HepG2 (cell line): ENCODE results near the gene PAIP1. TPM values are rescaled to one million over a fixed set of nuclear protein-coding genes. Genes with fewer than 3 reads are reported as not detected.

Source experiments
- ATAC-seq: fragments of 200-7000 bp; cut with Tn5 transposase; 3 replicates; pipeline ENCODE4 v1.9.1; 2020; ENCODE audit warnings: mild to moderate bottlenecking, moderate library complexity
- BruUV-seq: library from RNA; stranded (reverse); fragments of 400-500 nt; replicated peaks from 2 replicates; lab custom pipeline; 2021; lab: Mats Ljungman, UMichigan
- CTCF ChIA-PET: fragments of 300-600 bp; formaldehyde crosslinking; extraction: SDS; loops from one replicate; lab custom pipeline; 2021; ENCODE audit warnings: low total read pairs, inconsistent platforms, low intra/inter-chr PET ratio; lab: Yijun Ruan, JAX
- POLR2A ChIA-PET: fragments of 350-600 bp; sonication (Branson Sonifier 250); formaldehyde crosslinking; loops from one replicate; lab custom pipeline; 2020; ENCODE audit warnings: antibody characterized with exemption, inconsistent platforms; lab: Yijun Ruan, JAX
- DNase-seq: peaks from one replicate; pipeline ENCODE4 v3.0.0-alpha.2; 2015; ENCODE audit warnings: low spot score
- FAIRE-seq: peaks from 3 replicates; lab custom pipeline; 2011; peaks lifted over from hg19 to GRCh38; lab: Jason Lieb, UNC
- H2AFZ ChIP-seq: one replicate; pipeline ENCODE4 v1.6.1; 2011; ENCODE audit warnings: low read length, inconsistent platforms
- H3K27ac ChIP-seq: fragments of 300-600 bp; 3 replicates; pipeline ENCODE4 v1.8.0; 2011; ENCODE audit warnings: mixed run types, mild to moderate bottlenecking, mixed read lengths, low read length, inconsistent platforms; ENCODE audit not compliant: insufficient read depth; ENCODE audit errors: extremely low read length
- H3K27me3 ChIP-seq, 2 experiments: fragments of 200-600 bp in 1 of 2; 2 replicates in 1 of 2; 3 replicates in 1 of 2; pipeline versions ENCODE4 v1.6.0 to v1.8.0; 2011; ENCODE audit warnings: low read length in 2 of 2, mild to moderate bottlenecking in 2 of 2, moderate library complexity in 2 of 2, inconsistent platforms in 1 of 2; ENCODE audit not compliant: insufficient read depth in 2 of 2, control insufficient read depth in 1 of 2
- H3K36me3 ChIP-seq, 2 experiments: fragments of 200-600 bp in 1 of 2; replicated peaks in 1 of 2; 2 replicates in 1 of 2; 3 replicates in 1 of 2; pipeline versions ENCODE4 v1.5.1 to v1.8.0; 2011; ENCODE audit warnings: low read length in 2 of 2, inconsistent platforms in 1 of 2; ENCODE audit not compliant: insufficient read depth in 2 of 2, control insufficient read depth in 1 of 2
- H3K4me1 ChIP-seq: 2 replicates; pipeline ENCODE4 v1.5.1; 2012; ENCODE audit warnings: low read length, inconsistent platforms; ENCODE audit not compliant: insufficient read depth
- H3K4me2 ChIP-seq: 2 replicates; pipeline ENCODE4 v1.6.0; 2011; ENCODE audit warnings: low read depth, low read length, inconsistent platforms
- H3K4me3 ChIP-seq, 3 experiments: fragments of 200-600 bp in 1 of 3; sonication (generic), shearing (Covaris generic) in 1 of 3; replicated peaks in 1 of 3; 2 replicates each; pipeline ENCODE4 v1.5.1; 2011 to 2016; ENCODE audit warnings: low read length in 3 of 3, inconsistent platforms in 2 of 3, low read depth in 2 of 3, mild to moderate bottlenecking in 2 of 3, control low read depth in 1 of 3, mixed read lengths in 1 of 3; ENCODE audit not compliant: insufficient read depth in 1 of 3
- H3K79me2 ChIP-seq: one replicate; pipeline ENCODE4 v1.6.1; 2011; ENCODE audit warnings: low read length, inconsistent platforms; ENCODE audit not compliant: insufficient read depth
- H3K9ac ChIP-seq: 2 replicates; pipeline ENCODE4 v1.6.0; 2011; ENCODE audit warnings: mild to moderate bottlenecking, low read depth, low read length, inconsistent platforms; ENCODE audit not compliant: insufficient read depth
- H3K9me3 ChIP-seq: 2 replicates; pipeline ENCODE4 v1.5.1; 2012; ENCODE audit warnings: mild to moderate bottlenecking, low read length
- H4K20me1 ChIP-seq: 2 replicates; pipeline ENCODE4 v1.6.0; 2011; ENCODE audit warnings: inconsistent platforms, mild to moderate bottlenecking, low read length, moderate library complexity; ENCODE audit not compliant: insufficient read depth
- ETV6 ChIP-seq: sonication (generic); formaldehyde crosslinking; conservative IDR thresholded peaks from 2 replicates; pipeline ENCODE4 v1.4.0; 2020; ENCODE audit warnings: missing genetic modification reagents
- HOXA9 ChIP-seq: sonication (generic); formaldehyde crosslinking; IDR thresholded peaks from 2 replicates; pipeline ENCODE4 v1.8.1; 2022; ENCODE audit warnings: missing genetic modification reagents, mild to moderate bottlenecking, moderate library complexity, borderline replicate concordance
- MAZ ChIP-seq, 2 experiments: sonication (generic) in 1 of 2; formaldehyde crosslinking in 1 of 2; IDR thresholded peaks; 2 replicates each; pipeline versions ENCODE4 v1.5.0 to v1.6.1; 2012 to 2020; ENCODE audit warnings: low read depth in 2 of 2, mild to moderate bottlenecking in 2 of 2, borderline replicate concordance in 1 of 2, improper control_type of control experiment in 1 of 2, low read length in 1 of 2, missing genetic modification reagents in 1 of 2, moderate library complexity in 1 of 2
- MTF1 ChIP-seq: sonication (generic); formaldehyde crosslinking; IDR thresholded peaks from 2 replicates; pipeline ENCODE4 v1.5.0; 2020; ENCODE audit warnings: missing genetic modification reagents
- NFE2L2 ChIP-seq: fragments of 150-350 bp; IDR thresholded peaks from 2 replicates; pipeline ENCODE4 v1.6.1; 2014; ENCODE audit warnings: low read length
- SNAI1 ChIP-seq: sonication (generic); formaldehyde crosslinking; IDR thresholded peaks from 2 replicates; pipeline ENCODE4 v1.5.0; 2020; ENCODE audit warnings: mild to moderate bottlenecking, missing genetic modification reagents, borderline replicate concordance
- ZNF317 ChIP-seq: sonication (generic); formaldehyde crosslinking; IDR thresholded peaks from 2 replicates; pipeline ENCODE4 v1.5.0; 2020; ENCODE audit warnings: mild to moderate bottlenecking, missing genetic modification reagents
- ZNF329 ChIP-seq: sonication (generic); formaldehyde crosslinking; IDR thresholded peaks from 2 replicates; pipeline ENCODE4 v1.9.0; 2021; ENCODE audit warnings: low read depth, mild to moderate bottlenecking, missing genetic modification reagents
- ZNF468 ChIP-seq: sonication (generic); formaldehyde crosslinking; IDR thresholded peaks from 2 replicates; pipeline ENCODE4 v1.8.0; 2022; ENCODE audit warnings: mild to moderate bottlenecking, moderate library complexity, missing genetic modification reagents
- ZNF549 ChIP-seq: sonication (generic); formaldehyde crosslinking; IDR thresholded peaks from 2 replicates; pipeline ENCODE4 v1.5.0; 2020; ENCODE audit warnings: missing genetic modification reagents
- ZNF841 ChIP-seq: sonication (generic); formaldehyde crosslinking; IDR thresholded peaks from 2 replicates; pipeline ENCODE4 v1.8.1; 2023; ENCODE audit warnings: missing genetic modification reagents, borderline replicate concordance
- WGBS: methylation state at CpG from one replicate; pipeline ENCODE4 v1.1.6; 2017; ENCODE audit warnings: low lambda C conversion rate; 5-methylcytosine and 5-hydroxymethylcytosine counted together
- in situ Hi-C: cut with HindIII; loops from 2 replicates; pipeline ENCODE4 v1.10.0; 2017; ENCODE audit warnings: low pct_unique_long_range_greater_than_20kb; ENCODE audit not compliant: extremely low pct_ligation_motif_present
- intact Hi-C: fragments of 100-400 bp; cut with micrococcal nuclease; formaldehyde crosslinking; loops from one replicate; pipeline ENCODE4 v1.10.0; 2022; ENCODE audit not compliant: unreplicated experiment
- polyA plus RNA-seq, 8 experiments: library from polyadenylated mRNA; depleted of rRNA in 3 of 8; stranded (reverse) in 7 of 8; unstranded in 1 of 8; fragments of >200 nt; fragmentation: Illumina TruSeq in 4 of 8; extraction: Trizol in 4 of 8; gene quantifications; 2 replicates each; pipeline versions ENCODE4 v1.2.1 to v1.2.3, GENCODE V29; 2011 to 2016; ENCODE audit warnings: low read depth in 4 of 8, missing spikeins in 1 of 8, mixed read lengths in 1 of 8; ENCODE audit not compliant: insufficient read depth in 1 of 8
- total RNA-seq, 5 experiments: library from RNA; depleted of rRNA; stranded (reverse); fragments of >200 nt; fragmentation: Illumina TruSeq; extraction: Trizol; gene quantifications; 2 replicates each; pipeline ENCODE4 v1.2.3, GENCODE V29; 2016; ENCODE audit warnings: low read depth in 1 of 5

Gene PAIP1
- total and polyA plus RNA-seq, 2 of the 13 experiments (the other 11 are each of a cell fraction or from before 2014, with no cell fraction given): 96.6 to 116 TPM

- TF ChIP-seq ZNF841 (no peak), ZNF468 (CRISPR knock-in tag) (no peak), HOXA9 (CRISPR knock-in tag) (no peak), SNAI1 (CRISPR knock-in tag) (no peak), ETV6 (CRISPR knock-in tag) (no peak), ZNF549 (CRISPR knock-in tag) (no peak), ZNF317 (no peak), MAZ (IDR thresholded peaks at IDR 0.05; ENCODE audit: borderline replicate concordance, low read depth, low read length) (no peak), MAZ (CRISPR knock-in tag; IDR thresholded peaks at IDR 0.05; ENCODE audit: low read depth) (no peak), MTF1 (CRISPR knock-in tag) (no peak)
Observed at GRCh38 chr5:43590700-43591099, 33.8 kb upstream of the PAIP1 start (continued).

DNA sequence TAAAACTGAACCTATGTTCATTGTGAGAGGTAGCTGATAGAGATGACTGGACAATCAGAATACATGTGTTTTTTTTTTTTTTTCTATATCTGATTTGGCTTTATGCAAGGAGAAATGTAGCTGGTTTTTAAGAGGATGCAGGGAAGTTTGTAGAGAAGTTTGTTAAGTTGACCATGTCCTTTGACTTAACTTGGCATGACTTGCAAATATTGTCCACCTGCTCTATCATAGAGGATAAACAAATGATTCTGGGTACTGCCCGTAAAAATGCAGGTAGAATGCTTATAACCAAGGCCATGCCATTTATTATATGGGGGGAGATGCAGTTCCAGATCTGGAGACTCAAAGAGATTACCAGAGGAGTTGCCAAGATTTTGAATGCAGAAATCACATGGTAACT is 32.4 kb upstream of the PAIP1 start:
- ChIA-PET CTCF (no interaction called here), POLR2A (interaction anchor here (1.6 kb wide), 1 partner anchor 13 kb away, joined by 4 read pairs; the partner anchor contains the start of gene NNT)

More for the DNA sequence above, 32.4 kb upstream of the PAIP1 start:
- no peak for FAIRE-seq
- H3K27ac ChIP-seq: no peak overlapping the region
- H3K9ac ChIP-seq: no peak overlapping the region
- H2AFZ ChIP-seq: no peak overlapping the region
- no peak for ATAC-seq
- H3K4me3 ChIP-seq: no peak overlapping the region
- no peak for TF ChIP-seq ZNF329 (CRISPR knock-in tag)
- peak; percentile 51; the same call in 1 of the 2 replicates for TF ChIP-seq NFE2L2
- BruUV-seq: no TSS peak
- DNase-seq: no peak
- H3K9me3 ChIP-seq: no peaks in the 10 kb centered on the region
- no peak overlapping the region for H3K4me2 ChIP-seq
- no peaks in the 10 kb centered on the region for H3K27me3 ChIP-seq
- no peaks in the 10 kb centered on the region for H3K4me1 ChIP-seq
- intact Hi-C loops (no loop called here), in situ Hi-C loops (no loop called here)
- H3K36me3 ChIP-seq: 0 out of 5 replicates have a peak, but pooled peaks cover 0 to 3% of the 10 kb centered on the region in 2 experiments
- WGBS: 100% methylated on average over 1 of the region's 1 CpG
- H3K79me2 ChIP-seq: no peaks in the 10 kb centered on the region
- no peaks in the 10 kb centered on the region for H4K20me1 ChIP-seq
